GM20000 (cell line): ENCODE results near the gene GPR32.
A peak's percentile ranks its signal among the peaks of the same experiment; 100 is the strongest.

Experiments
- DNase-seq: peaks from one replicate; pipeline ENCODE4 v3.0.0; 2012; ENCODE audit warnings: low spot score
- CTCF ChIP-seq: IDR thresholded peaks from 2 replicates; pipeline ENCODE4 v1.5.1; 2012; ENCODE audit warnings: mild to moderate bottlenecking, control low read depth; ENCODE audit errors: extremely low read depth, missing control alignments

Gene GPR32

DNA sequence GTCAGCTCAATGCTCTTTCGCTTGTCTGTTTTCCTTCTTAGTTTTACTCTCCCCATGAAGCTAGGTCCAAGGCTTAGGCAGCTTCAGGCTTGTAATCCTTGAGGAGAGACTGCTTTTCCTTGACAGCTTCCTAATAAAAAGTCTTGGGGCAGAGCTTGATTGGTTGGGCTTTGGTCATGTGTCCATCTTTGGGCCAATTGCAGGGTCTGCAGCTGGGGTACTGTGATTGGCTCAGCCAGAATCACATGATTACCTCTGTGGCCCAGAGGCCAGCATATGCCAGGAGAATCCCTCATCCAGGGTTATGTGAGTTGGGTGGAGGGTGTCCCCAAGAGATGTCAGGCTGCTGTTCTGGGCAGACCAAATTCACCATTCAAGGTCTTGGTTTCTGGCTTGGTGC is 45.2 kb downstream of the GPR32 start:
- TF ChIP-seq CTCF = no peak
- DNase-seq = no peak

DNA sequence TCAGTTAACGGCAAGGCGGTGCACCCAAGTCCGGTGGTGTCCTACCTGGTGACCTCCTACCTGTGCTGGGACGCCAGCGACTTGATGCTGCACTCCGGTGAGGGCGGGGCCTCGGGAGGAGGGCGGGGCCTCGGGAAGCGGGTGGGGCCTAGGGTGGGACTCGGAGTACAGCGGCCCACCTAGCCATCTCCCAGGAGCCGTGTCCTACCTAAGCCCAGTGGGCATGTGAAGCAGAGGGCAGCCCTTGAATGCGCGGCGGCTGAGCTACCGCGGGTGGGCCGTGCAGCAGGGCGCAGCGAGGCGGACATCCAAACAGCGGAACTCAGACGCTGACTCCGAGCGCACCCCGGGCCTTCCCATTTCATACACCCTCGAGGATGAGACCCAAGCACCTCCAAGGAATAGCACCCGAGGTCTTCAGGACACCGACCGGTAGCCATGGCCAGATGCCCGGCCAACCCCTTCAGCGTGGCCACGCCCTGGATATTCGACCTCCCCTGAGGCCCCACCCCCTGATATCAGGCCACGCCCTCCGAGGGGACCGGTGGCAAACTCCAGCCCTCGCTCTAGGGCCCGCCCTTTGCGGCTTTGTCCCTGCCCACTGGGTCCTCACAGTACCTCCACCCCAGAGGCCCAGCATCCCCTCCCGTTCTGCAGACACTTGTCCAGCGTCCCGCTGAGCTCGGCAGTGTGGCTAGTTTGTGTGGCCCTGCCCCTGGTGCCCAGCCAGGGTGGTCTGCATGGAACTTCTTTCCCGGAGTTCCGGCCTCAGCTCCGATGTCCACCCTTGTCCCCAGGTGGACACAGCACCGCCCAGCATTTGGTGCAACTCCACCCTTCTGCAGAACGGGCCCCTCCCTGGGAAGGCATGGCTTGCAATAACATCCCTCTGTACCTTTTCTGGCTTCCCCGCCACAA is 47.9 kb downstream of the GPR32 start:
- TF ChIP-seq CTCF = no peak
- peak; percentile 92 for DNase-seq

- DNase-seq = no peak
- no peak for TF ChIP-seq CTCF
Measured at GRCh38 chr19:50818859-50819472, 48.7 kb downstream of the GPR32 start.

DNA sequence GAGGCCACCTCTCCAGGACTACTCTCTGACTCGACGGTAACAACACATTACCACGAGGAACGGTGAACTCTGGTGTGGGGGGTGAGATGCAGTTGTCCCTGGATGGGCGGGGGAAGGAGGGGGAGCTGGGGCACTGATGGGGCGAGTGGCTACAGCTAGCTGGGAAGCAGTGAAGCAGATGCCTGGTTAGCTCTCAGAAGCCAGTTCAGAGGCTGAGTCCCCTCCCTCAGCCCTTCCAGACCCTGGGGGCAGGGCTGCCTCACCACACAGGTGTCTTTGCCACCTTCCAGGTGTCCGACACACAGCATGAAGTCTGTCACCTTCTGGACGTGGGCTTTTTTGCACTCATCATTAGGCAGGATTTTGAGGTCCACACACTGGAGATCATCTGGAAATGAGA is 49.4 kb downstream of the GPR32 start:
- TF ChIP-seq CTCF = no peak

GRCh38 chr19:50820086-50820485 is 49.8 kb downstream of the GPR32 start:
- TF ChIP-seq CTCF = no peak
- no peak for DNase-seq

More for the DNA sequence above, 49.4 kb downstream of the GPR32 start:
- DNase-seq = no peak

DNA sequence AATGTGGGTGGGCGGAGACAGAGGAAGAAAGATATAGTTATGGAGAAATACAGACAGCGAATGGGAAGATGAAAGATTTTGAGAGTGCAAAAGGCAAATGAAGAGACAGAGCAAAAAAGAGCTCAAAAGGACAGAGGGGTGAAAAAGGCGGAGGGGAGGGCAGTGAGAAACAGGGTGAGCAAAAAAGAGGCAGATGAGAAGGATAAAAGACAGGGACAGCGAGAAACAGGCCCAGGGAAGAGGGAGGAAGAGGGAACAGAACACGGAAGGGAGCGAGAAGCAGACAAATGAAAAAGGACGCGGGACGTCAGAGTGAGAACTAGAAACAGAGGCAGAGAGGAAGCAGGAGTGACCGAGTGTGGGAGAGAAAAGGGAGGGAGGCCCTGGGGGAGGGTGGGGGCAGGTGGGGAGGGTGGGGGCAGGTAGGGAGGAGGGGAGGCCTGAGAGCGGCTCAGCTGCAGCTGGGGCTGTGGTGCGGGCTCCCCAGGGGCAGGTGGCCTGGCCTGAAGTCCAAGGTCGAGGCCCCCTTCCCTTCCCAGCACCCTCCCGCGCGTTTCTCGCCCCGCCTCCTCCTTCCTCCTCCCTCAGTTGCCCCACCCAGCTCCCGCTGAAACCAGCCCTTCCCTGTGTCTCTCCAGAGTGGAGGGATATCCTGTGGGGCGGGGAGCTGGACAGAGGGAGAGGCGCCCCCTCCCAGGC is 50.4 kb downstream of the GPR32 start:
- DNase-seq = peak; percentile 78
- TF ChIP-seq CTCF = no peak

- DNase-seq = no peak
- no peak for TF ChIP-seq CTCF
Measured at GRCh38 chr19:50821248-50821612, 51.0 kb downstream of the GPR32 start.
